ENCODE measurements around the gene RTN4IP1.

RTN4IP1 gene

DNA sequence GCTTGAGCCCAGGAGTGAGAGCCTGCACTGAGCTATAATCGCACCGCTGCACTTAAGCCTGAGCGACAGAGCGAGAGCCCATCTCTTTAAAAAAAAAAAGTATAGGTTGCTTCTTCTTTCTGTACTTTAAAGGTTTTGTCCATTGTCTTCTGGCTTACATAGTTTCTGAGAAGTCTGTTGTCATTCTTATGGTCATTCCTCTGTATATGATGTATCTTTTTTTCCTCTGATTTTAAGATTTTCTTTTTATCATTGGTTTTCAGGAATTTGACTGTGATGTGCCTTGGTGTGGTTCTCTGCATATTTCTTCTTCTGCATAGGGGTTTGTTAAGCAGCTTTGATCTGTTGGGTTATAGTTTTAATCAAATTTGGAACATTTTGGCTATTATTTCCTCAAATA is 29.2 kb upstream of the RTN4IP1 start:
- H3K4me1 ChIP-seq (ENCODE audit: low read length), result no peaks in the 10 kb centered on the region
- H3K4me2 ChIP-seq (ENCODE audit: low read depth, low read length), result no peak overlapping the region
- no peak overlapping the region for H3K27ac ChIP-seq (ENCODE audit: low read length)
- no peak overlapping the region for H3K4me3 ChIP-seq (ENCODE audit: low read length)
- H3K79me2 ChIP-seq (ENCODE audit: low read length), result no peaks in the 10 kb centered on the region
- H4K20me1 ChIP-seq (ENCODE audit: insufficient read depth, low read length), result no peaks in the 10 kb centered on the region
- no peaks in the 10 kb centered on the region for H3K27me3 ChIP-seq (replicated peaks; ENCODE audit: insufficient read depth, low read length)
- no peak overlapping the region for H3K9ac ChIP-seq (ENCODE audit: low read length)
- peaks cover 10% of the 10 kb centered on the region for H3K36me3 ChIP-seq (replicated peaks; ENCODE audit: insufficient read depth, low read length)
- no peaks in the 10 kb centered on the region for H3K9me2 ChIP-seq (replicated peaks; ENCODE audit: insufficient read depth, low read length)
- no peak overlapping the region for H2AFZ ChIP-seq (ENCODE audit: low read length)
- no peaks in the 10 kb centered on the region for H3F3A ChIP-seq (ENCODE audit: insufficient read depth, low read length)
- TF ChIP-seq, protein P1, sequence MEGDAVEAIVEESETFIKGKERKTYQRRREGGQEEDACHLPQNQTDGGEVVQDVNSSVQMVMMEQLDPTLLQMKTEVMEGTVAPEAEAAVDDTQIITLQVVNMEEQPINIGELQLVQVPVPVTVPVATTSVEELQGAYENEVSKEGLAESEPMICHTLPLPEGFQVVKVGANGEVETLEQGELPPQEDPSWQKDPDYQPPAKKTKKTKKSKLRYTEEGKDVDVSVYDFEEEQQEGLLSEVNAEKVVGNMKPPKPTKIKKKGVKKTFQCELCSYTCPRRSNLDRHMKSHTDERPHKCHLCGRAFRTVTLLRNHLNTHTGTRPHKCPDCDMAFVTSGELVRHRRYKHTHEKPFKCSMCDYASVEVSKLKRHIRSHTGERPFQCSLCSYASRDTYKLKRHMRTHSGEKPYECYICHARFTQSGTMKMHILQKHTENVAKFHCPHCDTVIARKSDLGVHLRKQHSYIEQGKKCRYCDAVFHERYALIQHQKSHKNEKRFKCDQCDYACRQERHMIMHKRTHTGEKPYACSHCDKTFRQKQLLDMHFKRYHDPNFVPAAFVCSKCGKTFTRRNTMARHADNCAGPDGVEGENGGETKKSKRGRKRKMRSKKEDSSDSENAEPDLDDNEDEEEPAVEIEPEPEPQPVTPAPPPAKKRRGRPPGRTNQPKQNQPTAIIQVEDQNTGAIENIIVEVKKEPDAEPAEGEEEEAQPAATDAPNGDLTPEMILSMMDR (IDR thresholded peaks at IDR 0.05; ENCODE audit: low read length), result no peak
- TF ChIP-seq EZH2 (optimal IDR thresholded peaks at IDR 0.05; ENCODE audit: low read depth, low read length) (no peak), EZH2phosphoT487 (IDR thresholded peaks at IDR 0.05; ENCODE audit: low read length) (no peak)
- DNase-seq, result no peak
- H3K9me3 ChIP-seq (replicated peaks; ENCODE audit: insufficient read depth, low read length), result no peaks in the 10 kb centered on the region

GRCh38 chr6:106648651-106649308 is 19.5 kb upstream of the RTN4IP1 start:
- Histone ChIP-seq H3K36me3 (replicated peaks; ENCODE audit: insufficient read depth, low read length) (0 out of 2 replicates have a peak, but pooled peaks cover 4% of the 10 kb centered on the region), H3K4me2 (ENCODE audit: low read depth, low read length) (no peak overlapping the region), H3K4me3 (ENCODE audit: low read length) (no peak overlapping the region), H2AFZ (ENCODE audit: low read length) (no peak overlapping the region), H3K9me2 (replicated peaks; ENCODE audit: insufficient read depth, low read length) (no peaks in the 10 kb centered on the region), H3K9ac (ENCODE audit: low read length) (no peak overlapping the region), H4K20me1 (ENCODE audit: insufficient read depth, low read length) (no peaks in the 10 kb centered on the region), H3K9me3 (replicated peaks; ENCODE audit: insufficient read depth, low read length) (no peaks in the 10 kb centered on the region), H3K27ac (ENCODE audit: low read length) (no peak overlapping the region), H3K4me1 (ENCODE audit: low read length) (no peaks in the 10 kb centered on the region), H3K27me3 (replicated peaks; ENCODE audit: insufficient read depth, low read length) (no peaks in the 10 kb centered on the region), H3K79me2 (ENCODE audit: low read length) (no peaks in the 10 kb centered on the region), H3F3A (ENCODE audit: insufficient read depth, low read length) (no peaks in the 10 kb centered on the region)
- TF ChIP-seq, protein P1 (IDR thresholded peaks at IDR 0.05; ENCODE audit: low read length), result no peak
- TF ChIP-seq EZH2 (optimal IDR thresholded peaks at IDR 0.05; ENCODE audit: low read depth, low read length), result no peak
- TF ChIP-seq EZH2phosphoT487 (IDR thresholded peaks at IDR 0.05; ENCODE audit: low read length), result no peak
- no peak for DNase-seq

DNA sequence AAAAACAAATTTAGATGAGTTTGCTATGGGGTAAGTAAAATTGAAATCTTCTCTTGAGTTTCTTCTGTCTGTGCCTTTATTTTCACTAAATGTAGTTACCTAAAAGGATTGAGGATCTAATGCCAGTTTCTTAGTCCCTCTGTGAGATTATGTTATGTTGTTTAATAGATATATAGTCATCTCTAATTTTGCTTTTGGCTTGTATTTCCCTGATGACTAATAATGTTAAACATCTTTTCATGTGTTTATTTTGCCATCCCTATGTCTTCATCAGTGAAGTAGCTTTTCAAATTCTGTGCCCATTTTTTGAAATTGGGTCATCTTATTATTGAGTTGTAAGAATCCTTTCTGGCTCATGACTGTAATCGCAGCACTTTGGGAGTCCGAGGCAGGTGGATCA is 13.8 kb upstream of the RTN4IP1 start:
- Histone ChIP-seq H3K9me2 (replicated peaks; ENCODE audit: insufficient read depth, low read length) (no peaks in the 10 kb centered on the region), H4K20me1 (ENCODE audit: insufficient read depth, low read length) (no peaks in the 10 kb centered on the region), H3F3A (ENCODE audit: insufficient read depth, low read length) (no peaks in the 10 kb centered on the region), H3K9me3 (replicated peaks; ENCODE audit: insufficient read depth, low read length) (no peaks in the 10 kb centered on the region), H3K27me3 (replicated peaks; ENCODE audit: insufficient read depth, low read length) (no peaks in the 10 kb centered on the region), H2AFZ (ENCODE audit: low read length) (no peak overlapping the region), H3K4me2 (ENCODE audit: low read depth, low read length) (no peak overlapping the region), H3K4me3 (ENCODE audit: low read length) (no peak overlapping the region), H3K27ac (ENCODE audit: low read length) (no peak overlapping the region), H3K36me3 (replicated peaks; ENCODE audit: insufficient read depth, low read length) (peaks cover 4% of the 10 kb centered on the region; the same call in 1 of the 2 replicates), H3K9ac (ENCODE audit: low read length) (no peak overlapping the region), H3K79me2 (ENCODE audit: low read length) (peaks cover 13% of the 10 kb centered on the region), H3K4me1 (ENCODE audit: low read length) (no peaks in the 10 kb centered on the region)
- no peak for TF ChIP-seq EZH2 (optimal IDR thresholded peaks at IDR 0.05; ENCODE audit: low read depth, low read length)
- DNase-seq, result no peak

DNA sequence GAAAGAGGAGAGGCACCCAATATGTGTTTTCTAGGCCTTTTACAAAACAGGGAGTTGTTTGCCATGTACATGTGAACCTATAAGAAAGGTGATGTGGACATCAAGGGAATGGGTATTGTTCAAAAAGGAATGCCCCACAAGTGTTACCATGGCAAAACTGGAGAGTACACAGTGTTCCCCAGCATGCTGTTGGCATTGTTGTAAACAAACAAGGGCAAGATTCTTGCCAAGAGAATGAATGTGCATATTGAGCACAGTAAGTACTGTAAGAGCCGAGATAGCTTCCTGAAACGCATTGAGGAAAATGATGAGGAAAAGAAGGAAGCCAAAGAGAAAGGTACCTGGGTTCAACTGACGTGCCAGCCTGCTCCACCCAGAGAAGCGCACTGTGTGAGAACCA is 13.2 kb upstream of the RTN4IP1 start:
- Histone ChIP-seq H4K20me1 (ENCODE audit: insufficient read depth, low read length) (no peaks in the 10 kb centered on the region), H3K79me2 (ENCODE audit: low read length) (peaks cover 18% of the 10 kb centered on the region), H3K27me3 (replicated peaks; ENCODE audit: insufficient read depth, low read length) (no peaks in the 10 kb centered on the region), H3K9ac (ENCODE audit: low read length) (no peak overlapping the region), H3K9me2 (replicated peaks; ENCODE audit: insufficient read depth, low read length) (no peaks in the 10 kb centered on the region), H3K27ac (ENCODE audit: low read length) (no peak overlapping the region), H3K4me3 (ENCODE audit: low read length) (no peak overlapping the region), H3F3A (ENCODE audit: insufficient read depth, low read length) (no peaks in the 10 kb centered on the region), H3K36me3 (replicated peaks; ENCODE audit: insufficient read depth, low read length) (peaks cover 4% of the 10 kb centered on the region; the same call in 1 of the 2 replicates), H3K9me3 (replicated peaks; ENCODE audit: insufficient read depth, low read length) (no peaks in the 10 kb centered on the region), H3K4me1 (ENCODE audit: low read length) (no peaks in the 10 kb centered on the region), H2AFZ (ENCODE audit: low read length) (no peak overlapping the region), H3K4me2 (ENCODE audit: low read depth, low read length) (no peak overlapping the region)
- no peak for TF ChIP-seq EZH2 (optimal IDR thresholded peaks at IDR 0.05; ENCODE audit: low read depth, low read length)
- TF ChIP-seq, protein P1 (IDR thresholded peaks at IDR 0.05; ENCODE audit: low read length), result no peak
- TF ChIP-seq EZH2phosphoT487 (IDR thresholded peaks at IDR 0.05; ENCODE audit: low read length), result no peak
- no peak for DNase-seq

Data from MM.1S (cell line).